22Rv1 (cell line): ENCODE results near the gene RMDN3.

Experiments used
- ZFX ChIP-seq: fragments of 450-650 bp; IDR thresholded peaks from 2 replicates; pipeline ENCODE4 v1.6.1; 2017; ENCODE audit warnings: antibody characterized with exemption, borderline replicate concordance
- TF ChIP-seq, protein P1 (sequence below): fragments of 450-650 bp; IDR thresholded peaks from 2 replicates; pipeline ENCODE4 v1.5.1; 2017; ENCODE audit warnings: mild to moderate bottlenecking

DNA sequence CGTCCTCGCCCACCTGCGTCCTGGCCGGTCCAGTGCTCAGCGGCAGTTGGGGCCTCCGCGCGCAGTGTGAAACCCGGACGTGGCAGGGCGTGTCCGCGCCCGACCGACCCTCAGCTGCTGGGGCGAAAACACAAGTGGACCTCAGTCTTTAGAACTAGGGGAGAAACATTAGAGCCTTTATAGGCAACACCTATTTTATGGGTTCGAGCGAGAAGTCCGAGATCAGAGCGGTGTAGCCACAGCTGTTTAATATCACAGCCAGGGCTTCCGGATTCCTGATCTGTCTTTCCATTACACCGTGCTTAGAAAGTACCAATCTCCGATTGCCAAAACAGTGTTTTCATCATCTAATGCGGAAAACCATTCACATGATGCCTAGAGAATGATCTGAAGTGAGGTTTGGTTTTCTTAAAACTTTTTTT is 59.6 kb downstream of the RMDN3 start:
- TF ChIP-seq, protein P1, sequence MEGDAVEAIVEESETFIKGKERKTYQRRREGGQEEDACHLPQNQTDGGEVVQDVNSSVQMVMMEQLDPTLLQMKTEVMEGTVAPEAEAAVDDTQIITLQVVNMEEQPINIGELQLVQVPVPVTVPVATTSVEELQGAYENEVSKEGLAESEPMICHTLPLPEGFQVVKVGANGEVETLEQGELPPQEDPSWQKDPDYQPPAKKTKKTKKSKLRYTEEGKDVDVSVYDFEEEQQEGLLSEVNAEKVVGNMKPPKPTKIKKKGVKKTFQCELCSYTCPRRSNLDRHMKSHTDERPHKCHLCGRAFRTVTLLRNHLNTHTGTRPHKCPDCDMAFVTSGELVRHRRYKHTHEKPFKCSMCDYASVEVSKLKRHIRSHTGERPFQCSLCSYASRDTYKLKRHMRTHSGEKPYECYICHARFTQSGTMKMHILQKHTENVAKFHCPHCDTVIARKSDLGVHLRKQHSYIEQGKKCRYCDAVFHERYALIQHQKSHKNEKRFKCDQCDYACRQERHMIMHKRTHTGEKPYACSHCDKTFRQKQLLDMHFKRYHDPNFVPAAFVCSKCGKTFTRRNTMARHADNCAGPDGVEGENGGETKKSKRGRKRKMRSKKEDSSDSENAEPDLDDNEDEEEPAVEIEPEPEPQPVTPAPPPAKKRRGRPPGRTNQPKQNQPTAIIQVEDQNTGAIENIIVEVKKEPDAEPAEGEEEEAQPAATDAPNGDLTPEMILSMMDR: no peak
- TF ChIP-seq ZFX: no peak
